H9 (cell line): ENCODE results near the gene RXFP1. TPM values are rescaled to one million over a fixed set of nuclear protein-coding genes. Genes with fewer than 3 reads are reported as not detected.

Experiments
- DNase-seq: peaks from one replicate; pipeline ENCODE4 v3.0.0-alpha.2; 2017
- H2AFZ ChIP-seq: one replicate; pipeline ENCODE4 v1.6.1; 2013; ENCODE audit warnings: mild to moderate bottlenecking, low read length, control low read depth, moderate library complexity
- H2AK5ac ChIP-seq: 2 replicates; pipeline ENCODE4 v1.6.1; 2013; ENCODE audit warnings: low read length, control low read depth, mixed read lengths; ENCODE audit not compliant: insufficient read length
- H2BK120ac ChIP-seq: one replicate; pipeline ENCODE4 v1.6.1; 2013; ENCODE audit warnings: low read depth, mild to moderate bottlenecking, low read length, control low read depth, inconsistent platforms; ENCODE audit not compliant: poor library complexity, severe bottlenecking
- H2BK12ac ChIP-seq: 2 replicates; pipeline ENCODE4 v1.6.1; 2013; ENCODE audit warnings: low read length, control low read depth, mixed read lengths, low read depth; ENCODE audit not compliant: insufficient read length
- H2BK15ac ChIP-seq: 2 replicates; pipeline ENCODE4 v1.6.1; 2013; ENCODE audit warnings: low read depth, low read length, control low read depth
- H2BK20ac ChIP-seq: one replicate; pipeline ENCODE4 v1.6.1; 2013; ENCODE audit warnings: low read depth, mild to moderate bottlenecking, low read length, control low read depth, inconsistent platforms; ENCODE audit not compliant: poor library complexity, severe bottlenecking
- H2BK5ac ChIP-seq: 2 replicates; pipeline ENCODE4 v1.6.1; 2013; ENCODE audit warnings: low read length, control low read depth, mixed read lengths; ENCODE audit not compliant: insufficient read length
- H3K14ac ChIP-seq: 2 replicates; pipeline ENCODE4 v1.6.1; 2013; ENCODE audit warnings: low read length, control low read depth; ENCODE audit not compliant: insufficient read depth
- H3K18ac ChIP-seq: 2 replicates; pipeline ENCODE4 v1.6.1; 2013; ENCODE audit warnings: low read depth, mild to moderate bottlenecking, mixed read lengths, low read length, control low read depth; ENCODE audit not compliant: insufficient read length
- H3K23ac ChIP-seq: 2 replicates; pipeline ENCODE4 v1.6.1; 2013; ENCODE audit warnings: low read length, control low read depth, mixed read lengths, low read depth; ENCODE audit not compliant: insufficient read length
- H3K23me2 ChIP-seq: 2 replicates; pipeline ENCODE4 v1.6.1; 2013; ENCODE audit warnings: low read depth, mild to moderate bottlenecking, mixed read lengths, low read length, control low read depth; ENCODE audit not compliant: insufficient read length, poor library complexity, severe bottlenecking
- H3K27ac ChIP-seq: 2 replicates; pipeline ENCODE4 v1.5.1; 2013; ENCODE audit warnings: low read length, control low read depth, mixed read lengths, low read depth; ENCODE audit not compliant: insufficient read length
- H3K27me3 ChIP-seq: 2 replicates; pipeline ENCODE4 v1.6.1; 2013; ENCODE audit warnings: low read length, control low read depth, inconsistent platforms; ENCODE audit not compliant: insufficient read depth
- H3K4ac ChIP-seq: 2 replicates; pipeline ENCODE4 v1.6.1; 2013; ENCODE audit warnings: low read depth, mild to moderate bottlenecking, control low read depth, inconsistent platforms, low read length, moderate library complexity
- H3K4me1 ChIP-seq: 2 replicates; pipeline ENCODE4 v1.6.1; 2013; ENCODE audit warnings: low read length, control low read depth, inconsistent platforms; ENCODE audit not compliant: insufficient read depth
- H3K4me2 ChIP-seq: 2 replicates; pipeline ENCODE4 v1.6.1; 2013; ENCODE audit warnings: low read length, control low read depth, mixed read lengths; ENCODE audit not compliant: insufficient read length, insufficient read depth
- H3K56ac ChIP-seq: 2 replicates; pipeline ENCODE4 v1.6.1; 2013; ENCODE audit warnings: low read depth, mild to moderate bottlenecking, mixed read lengths, low read length, control low read depth; ENCODE audit not compliant: insufficient read length
- H3K79me1 ChIP-seq: 2 replicates; pipeline ENCODE4 v1.6.1; 2013; ENCODE audit warnings: low read depth, mild to moderate bottlenecking, moderate library complexity, low read length, control low read depth, inconsistent platforms; ENCODE audit not compliant: insufficient read depth, poor library complexity, severe bottlenecking
- H3K79me2 ChIP-seq: 2 replicates; pipeline ENCODE4 v1.6.1; 2013; ENCODE audit warnings: low read length, control low read depth, inconsistent platforms; ENCODE audit not compliant: insufficient read depth
- H3K9ac ChIP-seq: 2 replicates; pipeline ENCODE4 v1.6.1; 2013; ENCODE audit warnings: low read length, control low read depth, mixed read lengths; ENCODE audit not compliant: insufficient read length; ENCODE audit errors: extremely low read depth
- H3K9me3 ChIP-seq: one replicate; pipeline ENCODE4 v1.6.1; 2013; ENCODE audit warnings: low read depth, low read length, inconsistent platforms; ENCODE audit not compliant: control insufficient read depth
- H3T11ph ChIP-seq: one replicate; pipeline ENCODE4 v1.6.1; 2013; ENCODE audit warnings: mild to moderate bottlenecking, low read length, control low read depth, inconsistent platforms
- H4K20me1 ChIP-seq: one replicate; pipeline ENCODE4 v1.6.1; 2013; ENCODE audit not compliant: control insufficient read depth, insufficient read length, insufficient read depth
- H4K5ac ChIP-seq: 2 replicates; pipeline ENCODE4 v1.6.1; 2013; ENCODE audit warnings: low read depth, mild to moderate bottlenecking, mixed read lengths, low read length, control low read depth; ENCODE audit not compliant: insufficient read length
- H4K8ac ChIP-seq: replicated peaks from 2 replicates; pipeline ENCODE4 v1.6.1; 2013; ENCODE audit warnings: low read length, control low read depth, mixed read lengths, low read depth; ENCODE audit not compliant: insufficient read length
- H4K91ac ChIP-seq: 2 replicates; pipeline ENCODE4 v1.6.1; 2013; ENCODE audit warnings: low read depth, mild to moderate bottlenecking, moderate library complexity, mixed read lengths, low read length, control low read depth; ENCODE audit not compliant: insufficient read length
- H3K27ac Mint-ChIP-seq, 3 experiments: 2 replicates in 2 of 3; 3 replicates in 1 of 3; pipeline ENCODE4 v1.8.0; 2020 to 2021; ENCODE audit warnings: mixed read lengths in 3 of 3, mild to moderate bottlenecking in 1 of 3, moderate library complexity in 1 of 3
- H3K27me3 Mint-ChIP-seq: 2 replicates; pipeline ENCODE4 v1.8.0; 2021; ENCODE audit warnings: low read depth, mild to moderate bottlenecking, moderate library complexity, mixed read lengths
- H3K36me3 Mint-ChIP-seq, 3 experiments: 2 replicates in 2 of 3; 3 replicates in 1 of 3; pipeline ENCODE4 v1.8.0; 2020 to 2021; ENCODE audit warnings: low read depth in 3 of 3, mixed read lengths in 3 of 3; ENCODE audit not compliant: insufficient read depth in 1 of 3
- H3K4me1 Mint-ChIP-seq, 2 experiments: 2 replicates each; pipeline ENCODE4 v1.8.0; 2020; ENCODE audit warnings: mixed read lengths in 2 of 2
- H3K4me3 Mint-ChIP-seq, 2 experiments: 2 replicates in 1 of 2; 3 replicates in 1 of 2; pipeline ENCODE4 v1.8.0; 2020 to 2021; ENCODE audit warnings: mild to moderate bottlenecking in 2 of 2, mixed read lengths in 2 of 2, moderate library complexity in 1 of 2
- H3K9me3 Mint-ChIP-seq, 2 experiments: 2 replicates in 1 of 2; 3 replicates in 1 of 2; pipeline ENCODE4 v1.8.0; 2020; ENCODE audit warnings: mild to moderate bottlenecking in 2 of 2, mixed read lengths in 2 of 2, moderate library complexity in 1 of 2
- WGBS: extraction: QIAGEN DNeasy Blood & Tissue Kit; methylation state at CpG from one replicate; pipeline ENCODE4 v1.1.7; 2013; ENCODE audit warnings: missing lambda C conversion rate, low lambda C conversion rate, mixed read lengths; ENCODE audit not compliant: insufficient read length; ENCODE audit errors: extremely low coverage; 5-methylcytosine and 5-hydroxymethylcytosine counted together
- total RNA-seq: library from RNA; stranded (reverse); gene quantifications from 2 replicates; pipeline ENCODE4 v1.2.1, GENCODE V29; 2021
- TF ChIP-seq, protein P1 (sequence below): fragments of 200-600 bp; sonication (generic); conservative IDR thresholded peaks from 3 replicates; pipeline ENCODE4 v1.8.0; 2021; ENCODE audit warnings: antibody characterized with exemption, mild to moderate bottlenecking

Gene RXFP1
- total RNA-seq, 1 experiment from 2014 or later = 0.17 TPM

DNA sequence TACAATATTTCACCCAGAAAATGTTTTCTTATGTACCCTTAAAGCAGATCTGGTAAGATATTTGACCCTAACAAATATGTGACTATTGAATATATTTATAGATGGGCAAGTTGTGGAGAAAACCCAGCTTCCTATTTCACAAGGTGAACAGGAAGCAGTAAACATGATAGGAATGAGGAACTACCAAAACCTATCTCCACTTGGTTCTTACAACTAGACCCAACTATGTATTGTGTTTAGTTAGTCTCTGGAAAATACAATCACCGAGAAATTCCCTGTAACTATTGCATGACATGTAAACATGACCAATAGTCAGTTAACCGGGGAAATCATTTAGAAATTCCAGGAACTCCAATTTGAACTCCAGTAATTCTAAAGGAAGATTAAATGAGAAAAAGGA lies 8.4 kb upstream of the RXFP1 start:
- no peak overlapping the region for H2BK12ac ChIP-seq
- H3K4me3 Mint-ChIP-seq = no peak overlapping the region
- H2BK15ac ChIP-seq = no peak overlapping the region
- WGBS = no CpG with 5 or more reads among the region's 2 CpGs
- TF ChIP-seq, protein P1, sequence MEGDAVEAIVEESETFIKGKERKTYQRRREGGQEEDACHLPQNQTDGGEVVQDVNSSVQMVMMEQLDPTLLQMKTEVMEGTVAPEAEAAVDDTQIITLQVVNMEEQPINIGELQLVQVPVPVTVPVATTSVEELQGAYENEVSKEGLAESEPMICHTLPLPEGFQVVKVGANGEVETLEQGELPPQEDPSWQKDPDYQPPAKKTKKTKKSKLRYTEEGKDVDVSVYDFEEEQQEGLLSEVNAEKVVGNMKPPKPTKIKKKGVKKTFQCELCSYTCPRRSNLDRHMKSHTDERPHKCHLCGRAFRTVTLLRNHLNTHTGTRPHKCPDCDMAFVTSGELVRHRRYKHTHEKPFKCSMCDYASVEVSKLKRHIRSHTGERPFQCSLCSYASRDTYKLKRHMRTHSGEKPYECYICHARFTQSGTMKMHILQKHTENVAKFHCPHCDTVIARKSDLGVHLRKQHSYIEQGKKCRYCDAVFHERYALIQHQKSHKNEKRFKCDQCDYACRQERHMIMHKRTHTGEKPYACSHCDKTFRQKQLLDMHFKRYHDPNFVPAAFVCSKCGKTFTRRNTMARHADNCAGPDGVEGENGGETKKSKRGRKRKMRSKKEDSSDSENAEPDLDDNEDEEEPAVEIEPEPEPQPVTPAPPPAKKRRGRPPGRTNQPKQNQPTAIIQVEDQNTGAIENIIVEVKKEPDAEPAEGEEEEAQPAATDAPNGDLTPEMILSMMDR = no peak
- H3T11ph ChIP-seq = no peak overlapping the region
- H3K9me3 Mint-ChIP-seq = no peaks in the 10 kb centered on the region
- no peak overlapping the region for H2AK5ac ChIP-seq
- H2BK120ac ChIP-seq = no peak overlapping the region
- no peaks in the 10 kb centered on the region for H3K36me3 Mint-ChIP-seq
- H3K79me1 ChIP-seq = no peaks in the 10 kb centered on the region
- H3K9me3 ChIP-seq = no peaks in the 10 kb centered on the region
- H3K4me1 ChIP-seq = no peaks in the 10 kb centered on the region
- no peak overlapping the region for H4K8ac ChIP-seq
- no peak overlapping the region for H3K14ac ChIP-seq
- H4K91ac ChIP-seq = no peak overlapping the region
- no peak overlapping the region; a peak in 1 of 7 replicates for H3K27ac Mint-ChIP-seq
- no peak overlapping the region for H4K5ac ChIP-seq
- H2BK5ac ChIP-seq = no peak overlapping the region
- no peaks in the 10 kb centered on the region for H3K23me2 ChIP-seq
- no peaks in the 10 kb centered on the region for H3K79me2 ChIP-seq
- H3K23ac ChIP-seq = no peak overlapping the region
- no peaks in the 10 kb centered on the region for H3K4me1 Mint-ChIP-seq
- H3K27ac ChIP-seq = no peak overlapping the region
- no peaks in the 10 kb centered on the region for H3K27me3 ChIP-seq
- H2BK20ac ChIP-seq = no peak overlapping the region
- no peaks in the 10 kb centered on the region for H3K27me3 Mint-ChIP-seq
- H3K18ac ChIP-seq = no peak overlapping the region
- no peak overlapping the region for H2AFZ ChIP-seq
- no peaks in the 10 kb centered on the region for H4K20me1 ChIP-seq
- no peak overlapping the region for H3K9ac ChIP-seq
- no peak overlapping the region for H3K56ac ChIP-seq
- no peak for DNase-seq
- H3K4ac ChIP-seq = no peak overlapping the region
- no peak overlapping the region for H3K4me2 ChIP-seq
